Transverse colon (tissue), 4 donors: ENCODE data around the gene ZNF681.

ENCODE experiments used
- POLR2A ChIP-seq: fragments of 450-650 bp; IDR thresholded peaks from one replicate; pipeline ENCODE4 v1.6.1; 2016; ENCODE audit warnings: antibody characterized with exemption, mild to moderate bottlenecking, moderate library complexity
- POLR2AphosphoS5 ChIP-seq, 3 donors: sonication (generic); formaldehyde crosslinking; IDR thresholded peaks; one replicate each; pipeline ENCODE4 v1.6.1; 2016; ENCODE audit warnings: antibody characterized with exemption in 3 of 3
- TF ChIP-seq, protein P1 (sequence below), 5 experiments: fragments of 200-600 bp in 3 of 5; fragments of 450-650 bp in 2 of 5; sonication (generic) in 3 of 5; IDR thresholded peaks; 1 replicate in 2 of 5; 2 replicates in 3 of 5; pipeline ENCODE4 v1.5.1; 2016 to 2017; ENCODE audit warnings: antibody characterized with exemption in 5 of 5, inconsistent platforms in 3 of 5, mild to moderate bottlenecking in 2 of 5, moderate library complexity in 1 of 5

GRCh38 chr19:23771761-23772674 lies 13.3 kb upstream of the ZNF681 start:
- no peak for TF ChIP-seq POLR2A
- TF ChIP-seq, protein P1, sequence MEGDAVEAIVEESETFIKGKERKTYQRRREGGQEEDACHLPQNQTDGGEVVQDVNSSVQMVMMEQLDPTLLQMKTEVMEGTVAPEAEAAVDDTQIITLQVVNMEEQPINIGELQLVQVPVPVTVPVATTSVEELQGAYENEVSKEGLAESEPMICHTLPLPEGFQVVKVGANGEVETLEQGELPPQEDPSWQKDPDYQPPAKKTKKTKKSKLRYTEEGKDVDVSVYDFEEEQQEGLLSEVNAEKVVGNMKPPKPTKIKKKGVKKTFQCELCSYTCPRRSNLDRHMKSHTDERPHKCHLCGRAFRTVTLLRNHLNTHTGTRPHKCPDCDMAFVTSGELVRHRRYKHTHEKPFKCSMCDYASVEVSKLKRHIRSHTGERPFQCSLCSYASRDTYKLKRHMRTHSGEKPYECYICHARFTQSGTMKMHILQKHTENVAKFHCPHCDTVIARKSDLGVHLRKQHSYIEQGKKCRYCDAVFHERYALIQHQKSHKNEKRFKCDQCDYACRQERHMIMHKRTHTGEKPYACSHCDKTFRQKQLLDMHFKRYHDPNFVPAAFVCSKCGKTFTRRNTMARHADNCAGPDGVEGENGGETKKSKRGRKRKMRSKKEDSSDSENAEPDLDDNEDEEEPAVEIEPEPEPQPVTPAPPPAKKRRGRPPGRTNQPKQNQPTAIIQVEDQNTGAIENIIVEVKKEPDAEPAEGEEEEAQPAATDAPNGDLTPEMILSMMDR (IDR thresholded peaks at IDR 0.05), result no peak
- no peak for TF ChIP-seq POLR2AphosphoS5 (IDR thresholded peaks at IDR 0.05)
